HG03060 (cell line): Measurements from ENCODE around the gene DNAL4.

ENCODE experiments used
- ATAC-seq: cut with Tn5 transposase; IDR thresholded peaks from one replicate; pipeline ENCODE4 v1.9.1; 2021; ENCODE audit warnings: low read depth, moderate number of reproducible peaks; ENCODE audit not compliant: unreplicated experiment

Gene DNAL4

GRCh38 chr22:38729946-38730345 lies 64.0 kb downstream of the DNAL4 start:
- ATAC-seq = no peak

GRCh38 chr22:38728871-38729796 lies 64.8 kb downstream of the DNAL4 start:
- ATAC-seq = no peak
